Measurements from ENCODE around the gene COMMD3.

GRCh38 chr10:22349755-22350154 lies 33.6 kb downstream of the COMMD3 start:
- TF ChIP-seq CTCF (IDR thresholded peaks at IDR 0.05) (no peak), POLR2A (IDR thresholded peaks at IDR 0.05) (no peak), EP300 (IDR thresholded peaks at IDR 0.05) (no peak)
